A673 (cell line): ENCODE data around the gene KCNK18.

Source experiments
- EZH2 ChIP-seq: fragments of 200-600 bp; sonication (generic); IDR thresholded peaks from 2 replicates; pipeline ENCODE4 v1.6.1; 2017; ENCODE audit warnings: borderline replicate concordance, low read depth, mild to moderate bottlenecking, mixed read lengths, antibody characterized with exemption, low read length; ENCODE audit not compliant: poor library complexity, severe bottlenecking
- TF ChIP-seq, protein P1 (sequence below): fragments of 300-800, 200-600 bp; sonication (generic); conservative IDR thresholded peaks from 2 replicates; pipeline ENCODE4 v1.5.1; 2017; ENCODE audit warnings: low read depth, mild to moderate bottlenecking, antibody characterized with exemption, low read length, moderate library complexity, mixed read lengths

DNA sequence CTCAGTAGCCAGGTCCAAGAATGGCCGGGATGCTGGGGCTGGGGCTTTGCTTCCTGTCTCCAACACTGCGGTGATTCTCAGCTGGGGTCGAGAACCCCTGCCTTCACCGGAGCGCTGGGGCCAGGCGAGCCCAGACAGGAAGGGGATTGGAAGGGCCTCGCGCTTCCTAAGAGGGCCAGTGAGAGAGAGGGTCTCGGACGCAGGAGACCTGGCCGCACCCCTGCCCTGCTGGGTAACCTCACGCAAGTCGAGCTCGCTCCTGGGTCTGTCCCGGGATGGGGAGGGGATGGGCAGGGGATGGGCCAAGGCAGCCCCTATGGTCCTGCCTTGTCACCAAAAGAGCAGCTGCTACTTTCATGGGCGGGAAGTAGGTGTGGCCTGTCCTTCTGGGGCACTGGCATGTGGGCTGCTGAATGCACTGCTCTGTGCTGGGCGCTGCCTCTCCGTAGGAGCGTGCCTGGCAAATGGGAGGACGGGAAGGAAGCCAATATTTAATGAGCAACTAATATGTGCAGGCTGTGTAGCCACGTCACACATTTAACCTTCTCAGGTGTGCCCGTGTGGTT lies 20.0 kb downstream of the KCNK18 start:
- TF ChIP-seq, protein P1, sequence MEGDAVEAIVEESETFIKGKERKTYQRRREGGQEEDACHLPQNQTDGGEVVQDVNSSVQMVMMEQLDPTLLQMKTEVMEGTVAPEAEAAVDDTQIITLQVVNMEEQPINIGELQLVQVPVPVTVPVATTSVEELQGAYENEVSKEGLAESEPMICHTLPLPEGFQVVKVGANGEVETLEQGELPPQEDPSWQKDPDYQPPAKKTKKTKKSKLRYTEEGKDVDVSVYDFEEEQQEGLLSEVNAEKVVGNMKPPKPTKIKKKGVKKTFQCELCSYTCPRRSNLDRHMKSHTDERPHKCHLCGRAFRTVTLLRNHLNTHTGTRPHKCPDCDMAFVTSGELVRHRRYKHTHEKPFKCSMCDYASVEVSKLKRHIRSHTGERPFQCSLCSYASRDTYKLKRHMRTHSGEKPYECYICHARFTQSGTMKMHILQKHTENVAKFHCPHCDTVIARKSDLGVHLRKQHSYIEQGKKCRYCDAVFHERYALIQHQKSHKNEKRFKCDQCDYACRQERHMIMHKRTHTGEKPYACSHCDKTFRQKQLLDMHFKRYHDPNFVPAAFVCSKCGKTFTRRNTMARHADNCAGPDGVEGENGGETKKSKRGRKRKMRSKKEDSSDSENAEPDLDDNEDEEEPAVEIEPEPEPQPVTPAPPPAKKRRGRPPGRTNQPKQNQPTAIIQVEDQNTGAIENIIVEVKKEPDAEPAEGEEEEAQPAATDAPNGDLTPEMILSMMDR, result no peak
- TF ChIP-seq EZH2, result no peak
